HepG2 (cell line): ENCODE results near the gene WNK4. TPM values are rescaled to one million over a fixed set of nuclear protein-coding genes. Genes with fewer than 3 reads are reported as not detected.

ENCODE experiments used
- E2F5 ChIP-seq: sonication (generic); formaldehyde crosslinking; conservative IDR thresholded peaks from 2 replicates; pipeline ENCODE4 v1.4.0; 2020; ENCODE audit warnings: missing genetic modification reagents
- MED13 ChIP-seq: sonication (generic); formaldehyde crosslinking; IDR thresholded peaks from 2 replicates; pipeline ENCODE4 v1.5.0; 2020; ENCODE audit warnings: missing genetic modification reagents
- NFAT5 ChIP-seq: sonication (generic); formaldehyde crosslinking; IDR thresholded peaks from 2 replicates; pipeline ENCODE4 v1.4.0; 2020; ENCODE audit warnings: missing genetic modification reagents
- ZNF775 ChIP-seq: sonication (generic); formaldehyde crosslinking; IDR thresholded peaks from 2 replicates; pipeline ENCODE4 v1.4.0; 2020; ENCODE audit warnings: missing genetic modification reagents, mild to moderate bottlenecking, moderate library complexity, borderline replicate concordance
- polyA plus RNA-seq, 8 experiments: library from polyadenylated mRNA; depleted of rRNA in 3 of 8; stranded (reverse) in 7 of 8; unstranded in 1 of 8; fragments of >200 nt; fragmentation: Illumina TruSeq in 4 of 8; extraction: Trizol in 4 of 8; gene quantifications; 2 replicates each; pipeline versions ENCODE4 v1.2.1 to v1.2.3, GENCODE V29; 2011 to 2016; ENCODE audit warnings: low read depth in 4 of 8, missing spikeins in 1 of 8, mixed read lengths in 1 of 8; ENCODE audit not compliant: insufficient read depth in 1 of 8
- total RNA-seq, 5 experiments: library from RNA; depleted of rRNA; stranded (reverse); fragments of >200 nt; fragmentation: Illumina TruSeq; extraction: Trizol; gene quantifications; 2 replicates each; pipeline ENCODE4 v1.2.3, GENCODE V29; 2016; ENCODE audit warnings: low read depth in 1 of 5

Gene WNK4
- total and polyA plus RNA-seq, 2 of the 13 experiments (the other 11 are each of a cell fraction or from before 2014, with no cell fraction given) = 2.7 to 13.7 TPM

- TF ChIP-seq NFAT5 (CRISPR knock-in tag) (no peak), MED13 (CRISPR knock-in tag) (no peak), E2F5 (CRISPR knock-in tag) (no peak), ZNF775 (no peak)
- TF ChIP-seq, all 625 proteins: peak for 7
These were observed 15.8 kb downstream of the WNK4 start (continued) for GRCh38 chr17:42796066-42796758.
